Peyer's patch (tissue), 4 donors: ENCODE data around the gene LRIT2.

Experiments used
- POLR2A ChIP-seq, 2 donors: fragments of 450-650 bp; IDR thresholded peaks; one replicate each; pipeline ENCODE4 v1.5.1; 2017; ENCODE audit warnings: antibody characterized with exemption in 2 of 2, mild to moderate bottlenecking in 2 of 2, moderate library complexity in 2 of 2
- TF ChIP-seq, protein P1 (sequence below), 6 experiments: fragments of 450-650 bp in 4 of 6; fragments of 200-600 bp in 2 of 6; sonication (generic) in 1 of 6; IDR thresholded peaks; one replicate each; pipeline ENCODE4 v1.5.1; 2017 to 2019; ENCODE audit warnings: antibody characterized with exemption in 6 of 6, mild to moderate bottlenecking in 3 of 6, moderate library complexity in 1 of 6

DNA sequence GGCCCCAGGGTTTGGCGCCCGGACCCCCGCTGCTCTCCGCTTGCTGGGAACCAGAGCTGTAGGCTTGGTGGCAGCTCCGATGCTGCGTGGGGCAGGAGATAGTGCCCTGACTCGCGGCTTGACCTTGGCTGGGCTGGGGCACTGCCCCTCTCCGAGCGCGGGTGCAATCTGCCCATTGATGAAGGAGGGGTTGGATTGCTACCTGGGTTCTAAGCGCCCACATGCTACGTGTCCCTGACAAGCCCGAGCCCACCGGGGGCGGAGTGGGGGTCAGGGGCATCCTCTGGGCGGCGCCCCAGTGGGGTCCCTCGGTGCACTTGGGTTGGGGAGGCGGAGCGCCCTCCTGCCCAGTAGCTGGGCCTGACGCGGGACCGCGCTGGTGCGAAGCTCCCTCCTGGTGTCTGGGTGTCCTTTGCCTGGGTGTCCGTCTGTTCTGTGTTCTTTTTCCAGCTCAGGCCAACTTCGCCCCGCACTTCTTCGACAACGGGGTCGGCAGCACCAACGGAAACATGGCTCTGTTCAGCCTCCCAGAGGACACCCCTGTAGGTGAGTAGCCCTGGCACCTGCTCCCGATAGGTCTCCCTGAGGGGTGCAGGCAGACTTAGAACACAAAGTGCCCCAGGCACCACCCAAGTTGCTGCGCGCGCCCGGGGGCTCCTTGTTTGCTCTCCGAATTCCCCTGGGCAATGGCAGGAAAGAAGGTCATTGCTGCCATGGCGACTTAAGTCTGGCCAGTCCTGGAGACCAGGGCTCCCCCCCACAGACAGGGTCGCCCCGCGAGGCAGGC lies 30.1 kb downstream of the LRIT2 start:
- TF ChIP-seq, protein P1, sequence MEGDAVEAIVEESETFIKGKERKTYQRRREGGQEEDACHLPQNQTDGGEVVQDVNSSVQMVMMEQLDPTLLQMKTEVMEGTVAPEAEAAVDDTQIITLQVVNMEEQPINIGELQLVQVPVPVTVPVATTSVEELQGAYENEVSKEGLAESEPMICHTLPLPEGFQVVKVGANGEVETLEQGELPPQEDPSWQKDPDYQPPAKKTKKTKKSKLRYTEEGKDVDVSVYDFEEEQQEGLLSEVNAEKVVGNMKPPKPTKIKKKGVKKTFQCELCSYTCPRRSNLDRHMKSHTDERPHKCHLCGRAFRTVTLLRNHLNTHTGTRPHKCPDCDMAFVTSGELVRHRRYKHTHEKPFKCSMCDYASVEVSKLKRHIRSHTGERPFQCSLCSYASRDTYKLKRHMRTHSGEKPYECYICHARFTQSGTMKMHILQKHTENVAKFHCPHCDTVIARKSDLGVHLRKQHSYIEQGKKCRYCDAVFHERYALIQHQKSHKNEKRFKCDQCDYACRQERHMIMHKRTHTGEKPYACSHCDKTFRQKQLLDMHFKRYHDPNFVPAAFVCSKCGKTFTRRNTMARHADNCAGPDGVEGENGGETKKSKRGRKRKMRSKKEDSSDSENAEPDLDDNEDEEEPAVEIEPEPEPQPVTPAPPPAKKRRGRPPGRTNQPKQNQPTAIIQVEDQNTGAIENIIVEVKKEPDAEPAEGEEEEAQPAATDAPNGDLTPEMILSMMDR (IDR thresholded peaks at IDR 0.05): no peak
- TF ChIP-seq POLR2A (IDR thresholded peaks at IDR 0.05): no peak
